B cell (primary cell): ENCODE data around the gene OR52E6. TPM values are rescaled to one million over a fixed set of nuclear protein-coding genes. Genes with fewer than 3 reads are reported as not detected.

Experiments
- ATAC-seq: fragments of 200-7000 bp; cut with Tn5 transposase; one replicate; pipeline ENCODE4 v1.10.0; 2021; ENCODE audit warnings: low read depth, mild to moderate bottlenecking, moderate number of reproducible peaks, moderate library complexity
- CTCF ChIA-PET: fragments of 350-600 bp; sonication (Branson Sonifier 250); formaldehyde crosslinking; loops from one replicate; lab custom pipeline; 2021; ENCODE audit warnings: antibody characterized with exemption, inconsistent platforms; lab: Charles Lee
- POLR2A ChIA-PET: fragments of 350-600 bp; sonication (Branson Sonifier 250); formaldehyde crosslinking; loops from one replicate; lab custom pipeline; 2021; ENCODE audit warnings: antibody characterized with exemption; lab: Charles Lee
- DNase-seq: peaks from one replicate; pipeline ENCODE4 v3.0.0; 2013
- H2AFZ ChIP-seq: 2 replicates; pipeline ENCODE4 v1.6.1; 2012; ENCODE audit warnings: mild to moderate bottlenecking, low read depth, low read length; ENCODE audit not compliant: insufficient read depth, poor library complexity, severe bottlenecking
- H3K27ac ChIP-seq, 2 donors: 1 replicate in 1 of 2; 2 replicates in 1 of 2; pipeline ENCODE4 v1.5.1; 2012 to 2013; ENCODE audit warnings: low read length in 2 of 2, mild to moderate bottlenecking in 2 of 2, moderate library complexity in 1 of 2
- H3K27me3 ChIP-seq, 4 experiments: fragments of 200-600 bp in 1 of 4; sonication (generic) in 1 of 4; replicated peaks in 1 of 4; 1 replicate in 2 of 4; 2 replicates in 2 of 4; pipeline versions ENCODE4 v1.6.1 to v1.7.0; 2013 to 2016; ENCODE audit warnings: low read length in 3 of 4, mild to moderate bottlenecking in 2 of 4, mixed read lengths in 1 of 4, moderate library complexity in 1 of 4; ENCODE audit not compliant: insufficient read depth in 4 of 4, control insufficient read depth in 3 of 4; ENCODE audit errors: control extremely low read depth in 1 of 4
- H3K36me3 ChIP-seq, 2 experiments: replicated peaks in 1 of 2; 1 replicate in 1 of 2; 2 replicates in 1 of 2; pipeline versions ENCODE4 v1.6.1 to v1.7.1; 2013; ENCODE audit warnings: low read length in 1 of 2; ENCODE audit not compliant: insufficient read depth in 2 of 2, control insufficient read depth in 1 of 2; ENCODE audit errors: control extremely low read depth in 1 of 2, extremely low read depth in 1 of 2
- H3K4me1 ChIP-seq, 2 donors: fragments of 200-600 bp in 1 of 2; sonication (generic) in 1 of 2; 1 replicate in 1 of 2; 2 replicates in 1 of 2; pipeline versions ENCODE4 v1.5.1 to v1.6.1; 2013 to 2017; ENCODE audit warnings: low read length in 2 of 2; ENCODE audit not compliant: control insufficient read depth in 2 of 2, insufficient read depth in 2 of 2
- H3K4me2 ChIP-seq: replicated peaks from 2 replicates; pipeline ENCODE3; 2012; ENCODE audit warnings: mild to moderate bottlenecking, low read depth, low read length; ENCODE audit not compliant: poor library complexity, severe bottlenecking
- H3K4me3 ChIP-seq, 5 experiments: fragments of 200-600 bp in 1 of 5; sonication (generic) in 1 of 5; 1 replicate in 3 of 5; 2 replicates in 2 of 5; pipeline versions ENCODE4 v1.5.1 to v1.7.0; 2011 to 2016; ENCODE audit warnings: low read length in 4 of 5, mild to moderate bottlenecking in 4 of 5, low read depth in 2 of 5, control low read depth in 1 of 5, moderate library complexity in 1 of 5; ENCODE audit not compliant: insufficient read depth in 1 of 5; ENCODE audit errors: control extremely low read depth in 1 of 5, extremely low read depth in 1 of 5
- H3K79me2 ChIP-seq: fragments of 200-600 bp; sonication (generic); one replicate; pipeline ENCODE4 v1.6.0; 2016; ENCODE audit warnings: low read length; ENCODE audit not compliant: control insufficient read depth, insufficient read depth
- H3K9ac ChIP-seq: fragments of 200-600 bp; sonication (generic); 2 replicates; pipeline ENCODE4 v1.6.1; 2017; ENCODE audit warnings: mild to moderate bottlenecking, low read length, moderate library complexity
- H3K9me3 ChIP-seq, 3 donors: one replicate each; pipeline versions ENCODE4 v1.6.1 to v1.7.1; 2013; ENCODE audit warnings: low read length in 2 of 3; ENCODE audit not compliant: control insufficient read depth in 2 of 3, insufficient read depth in 1 of 3; ENCODE audit errors: control extremely low read depth in 1 of 3
- H4K20me1 ChIP-seq: 2 replicates; pipeline ENCODE4 v1.6.0; 2012; ENCODE audit warnings: mild to moderate bottlenecking, low read length; ENCODE audit not compliant: insufficient read depth, control insufficient read depth, poor library complexity, severe bottlenecking
- H3K27ac Mint-ChIP-seq: one replicate; pipeline ENCODE4 v1.8.0; 2021; ENCODE audit warnings: mixed read lengths
- H3K27me3 Mint-ChIP-seq: one replicate; pipeline ENCODE4 v1.8.0; 2021; ENCODE audit warnings: mixed read lengths
- H3K4me1 Mint-ChIP-seq: one replicate; pipeline ENCODE4 v1.8.0; 2021; ENCODE audit warnings: mixed read lengths
- H3K4me3 Mint-ChIP-seq: one replicate; pipeline ENCODE4 v1.8.0; 2021; ENCODE audit warnings: mixed read lengths
- H3K9me3 Mint-ChIP-seq: one replicate; pipeline ENCODE4 v1.8.0; 2022; ENCODE audit warnings: mixed read lengths; ENCODE audit not compliant: insufficient read depth
- CTCF ChIP-seq: fragments of 200-600 bp; IDR thresholded peaks from one replicate; pipeline ENCODE4 v1.8.0; 2022; ENCODE audit warnings: antibody characterized with exemption, mild to moderate bottlenecking
- EZH2 ChIP-seq: IDR thresholded peaks from 2 replicates; pipeline ENCODE4 v1.6.1; 2012; ENCODE audit warnings: borderline replicate concordance, low read depth, mild to moderate bottlenecking, moderate library complexity, low read length; ENCODE audit not compliant: insufficient read depth, poor library complexity, severe bottlenecking
- WGBS: methylation state at CpG from one replicate; pipeline ENCODE4 v1.1.5; 2013; ENCODE audit warnings: missing lambda C conversion rate; ENCODE audit not compliant: insufficient coverage; 5-methylcytosine and 5-hydroxymethylcytosine counted together
- intact Hi-C: fragments of 100-400 bp; cut with micrococcal nuclease; formaldehyde crosslinking; loops from one replicate; pipeline ENCODE4 v1.10.0; 2022
- polyA plus RNA-seq: library from polyadenylated mRNA; depleted of rRNA; stranded (reverse); fragments of >200 nt; gene quantifications from 2 replicates; pipeline ENCODE4 v1.2.3, GENCODE V29; 2012
- total RNA-seq, 2 donors: library from RNA; stranded (reverse); fragments of 120-200 nt in 1 of 2; gene quantifications; 1 replicate in 1 of 2; 2 replicates in 1 of 2; pipeline versions ENCODE4 v1.2.3 to v1.2.4, GENCODE V29; 2013 to 2022

Gene OR52E6
- total and polyA plus RNA-seq, 2 donors (not counting 1 experiment from before 2014, with no cell fraction given) = not detected

- ChIA-PET CTCF (interaction anchor here (1.3 kb wide), 1 partner anchor 216 kb away, joined by 3 read pairs; no protein-coding TSS in a partner anchor), POLR2A (no interaction called here)
- H2AFZ ChIP-seq = no peak overlapping the region
- DNase-seq (peak; percentile 20), ATAC-seq (peak; percentile 49)
- H3K27ac Mint-ChIP-seq = no peak overlapping the region
- no peak overlapping the region for H3K9ac ChIP-seq
- H3K9me3 ChIP-seq = no peaks in the 10 kb centered on the region
- H3K36me3 ChIP-seq = no peaks in the 10 kb centered on the region
- H3K4me3 ChIP-seq = no peak overlapping the region
- no CpG with 5 or more reads among the region's 4 CpGs for WGBS
- H3K4me2 ChIP-seq = no peak overlapping the region
- H4K20me1 ChIP-seq = no peaks in the 10 kb centered on the region
- H3K27me3 Mint-ChIP-seq = peaks cover under 1% of the 10 kb centered on the region
- no peak overlapping the region for H3K4me3 Mint-ChIP-seq
- peaks cover 12% of the 10 kb centered on the region for H3K4me1 Mint-ChIP-seq
- no peaks in the 10 kb centered on the region for H3K79me2 ChIP-seq
- no peak overlapping the region for H3K27ac ChIP-seq
- TF ChIP-seq CTCF (no peak), EZH2 (no peak)
- H3K27me3 ChIP-seq = peaks cover 0 to under 1% (median 0%) of the 10 kb centered on the region in 4 experiments
- H3K4me1 ChIP-seq = peaks cover 3 to 11% of the 10 kb centered on the region in 2 donors
- intact Hi-C loops = no loop called here
- no peaks in the 10 kb centered on the region for H3K9me3 Mint-ChIP-seq
These were observed 26.2 kb downstream of the OR52E6 start for GRCh38 chr11:5815534-5815933.

DNA sequence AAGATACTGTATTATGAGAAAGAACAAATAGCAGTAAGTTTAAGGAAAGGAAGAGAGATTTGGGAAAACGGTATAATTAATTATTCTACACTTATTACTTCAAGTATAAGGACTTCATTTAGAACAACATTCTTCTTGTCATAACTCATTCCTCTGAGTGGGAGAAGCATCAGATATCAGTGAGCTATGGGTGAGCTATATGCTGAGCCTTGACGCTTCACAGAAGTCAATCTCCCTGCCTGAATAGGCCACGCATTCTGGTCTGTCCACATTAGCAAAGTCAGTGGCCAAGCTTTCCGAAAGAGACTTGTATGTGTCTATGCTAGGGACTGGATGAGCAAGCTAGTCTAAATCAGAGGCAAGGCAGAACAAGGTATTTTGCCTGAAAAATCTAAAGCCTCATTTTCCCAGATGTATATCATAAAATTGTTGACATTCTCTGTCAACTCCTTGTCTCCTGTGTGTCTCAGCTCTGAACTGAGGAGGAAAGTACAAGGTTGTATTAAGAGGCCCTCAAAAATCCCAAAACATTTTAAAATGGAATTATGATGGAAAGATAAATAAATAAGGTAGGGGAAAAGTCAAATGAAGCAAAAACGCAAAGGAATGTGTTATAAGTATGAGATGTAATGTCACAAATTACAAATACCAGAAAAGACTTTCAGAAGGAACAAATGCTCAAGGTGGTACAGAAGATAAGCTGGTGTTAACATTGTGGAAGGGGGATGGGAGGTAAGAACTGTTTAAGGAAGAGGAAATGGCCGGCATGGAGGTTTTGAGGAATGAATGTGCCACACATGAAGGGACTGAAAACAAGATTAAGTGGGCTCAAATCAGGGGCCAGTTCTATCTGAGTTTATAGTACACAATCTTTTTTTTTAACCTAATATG is 31.5 kb downstream of the OR52E6 start:
- no peak overlapping the region for H3K27ac Mint-ChIP-seq
- no peak overlapping the region for H2AFZ ChIP-seq

More for the DNA sequence above, 31.5 kb downstream of the OR52E6 start:
- ChIA-PET POLR2A (no interaction called here), CTCF (interaction anchor here (0.6 to 3.1 kb wide), 13 partner anchors 12 to 1174 kb away, joined by 3 to 28 read pairs (median 4); partner anchors contain the start of genes OR51D1 and TRIM5)
- H3K36me3 ChIP-seq = no peaks in the 10 kb centered on the region
- intact Hi-C loops = loop anchor here (2.0 kb wide), 1 partner anchor 1623 kb away; no protein-coding TSS in a partner anchor
- TF ChIP-seq EZH2 (no peak), CTCF (no peak)
- peaks cover 12% of the 10 kb centered on the region for H3K4me1 Mint-ChIP-seq
- no peaks in the 10 kb centered on the region for H3K9me3 ChIP-seq
- H3K27me3 Mint-ChIP-seq = peaks cover 34% of the 10 kb centered on the region
- H3K4me3 ChIP-seq = no peak overlapping the region
- no peak overlapping the region for H3K4me2 ChIP-seq
- H3K4me1 ChIP-seq = peaks cover 10 to 12% of the 10 kb centered on the region in 2 donors
- peaks cover 0 to 11% (median 9%) of the 10 kb centered on the region in 4 experiments for H3K27me3 ChIP-seq
- H3K9ac ChIP-seq = no peak overlapping the region
- no peak for DNase-seq
- 95% methylated on average over 3 of the region's 6 CpGs for WGBS
- no peaks in the 10 kb centered on the region for H3K9me3 Mint-ChIP-seq
- no peak overlapping the region for H3K4me3 Mint-ChIP-seq
- ATAC-seq = no peak
- no peaks in the 10 kb centered on the region for H4K20me1 ChIP-seq
- H3K79me2 ChIP-seq = no peaks in the 10 kb centered on the region
- no peak overlapping the region for H3K27ac ChIP-seq
